ENCODE measurements around the gene CCNA1.

The CCNA1 gene

GRCh38 chr13:36432106-36432544 lies at the start of gene CCNA1:
Gene CCNA1 (plus strand): TSS chr13:36432495. CDS start chr13:36433057, 562 bp downstream.
- peak; percentile 12 for DNase-seq

- DNase-seq = no peak
Measured at GRCh38 chr13:36385489-36385888, 46.8 kb upstream of the CCNA1 start.

GRCh38 chr13:36395280-36395679 lies 37.0 kb upstream of the CCNA1 start:
- no peak for DNase-seq

- DNase-seq = no peak
Measured at GRCh38 chr13:36405151-36405550, 27.1 kb upstream of the CCNA1 start.

- no peak for DNase-seq
Measured at GRCh38 chr13:36412736-36413135, 19.6 kb upstream of the CCNA1 start.

- DNase-seq = no peak
Measured at GRCh38 chr13:36413161-36413560, 19.1 kb upstream of the CCNA1 start.

- DNase-seq = no peak
Measured at GRCh38 chr13:36414461-36414860, 17.8 kb upstream of the CCNA1 start.

GRCh38 chr13:36417331-36417730 lies 15.0 kb upstream of the CCNA1 start:
- no peak for DNase-seq

GRCh38 chr13:36418022-36418805 lies 14.1 kb upstream of the CCNA1 start:
- DNase-seq = no peak

GRCh38 chr13:36420437-36420891 lies 11.8 kb upstream of the CCNA1 start:
- peak; percentile 67 for DNase-seq

- no peak for DNase-seq
Measured at GRCh38 chr13:36421447-36421846, 10.8 kb upstream of the CCNA1 start.

GRCh38 chr13:36428086-36428485 lies 4.2 kb upstream of the CCNA1 start:
- no peak for DNase-seq

- DNase-seq = no peak
Measured at GRCh38 chr13:36430247-36431203, 1.8 kb upstream of the CCNA1 start.

GRCh38 chr13:36431204-36432105 lies 840 bp upstream of the CCNA1 start:
- DNase-seq = no peak

- no peak for DNase-seq
Measured at GRCh38 chr13:36436811-36437210, 4.5 kb downstream of the CCNA1 start.

- no peak for DNase-seq
Measured at GRCh38 chr13:36438594-36439483, 6.5 kb downstream of the CCNA1 start.

- no peak for DNase-seq
Measured at GRCh38 chr13:36445278-36445677, 13.0 kb downstream of the CCNA1 start.

GRCh38 chr13:36445891-36446351 lies 13.6 kb downstream of the CCNA1 start:
- DNase-seq = no peak

- no peak for DNase-seq
Measured at GRCh38 chr13:36447501-36447900, 15.2 kb downstream of the CCNA1 start.

- DNase-seq = no peak
Measured at GRCh38 chr13:36450534-36450933, 18.2 kb downstream of the CCNA1 start.

GRCh38 chr13:36453516-36453915 lies 21.2 kb downstream of the CCNA1 start:
- DNase-seq = peak; percentile 29

Measured in NCI-H510A treated with DMSO at 0.1 percent for 48 hours (cell line).